SKM-1 (cell line): ENCODE results near the gene ZNF439.
A peak's percentile ranks its signal among the peaks of the same experiment; 100 is the strongest.
"Not testable (repeated sequence)": the region's sequence is repeated elsewhere in the genome, so short reads cannot be mapped to it uniquely, and the experiment has no call there.

Experiments
- DNase-seq: peaks from one replicate; lab custom pipeline; 2025; ENCODE audit not compliant: unreplicated experiment; lab: John Stamatoyannopoulos, UW

Gene ZNF439

GRCh38 chr19:11867766-11868165, 19.2 kb downstream of the ZNF439 start:
- DNase-seq = not testable (repeated sequence)

GRCh38 chr19:11868188-11868587, 19.7 kb downstream of the ZNF439 start:
- no peak for DNase-seq

- DNase-seq = no peak
Observed at GRCh38 chr19:11872624-11873023, 24.1 kb downstream of the ZNF439 start.

GRCh38 chr19:11873762-11874161, 25.2 kb downstream of the ZNF439 start:
- DNase-seq = no peak

GRCh38 chr19:11879687-11880266, 31.3 kb downstream of the ZNF439 start:
- peak; percentile 14 for DNase-seq

- DNase-seq = no peak
Observed at GRCh38 chr19:11880598-11880997, 32.1 kb downstream of the ZNF439 start.

- peak; percentile 70 for DNase-seq
Observed at GRCh38 chr19:11881151-11881800, 32.8 kb downstream of the ZNF439 start.

GRCh38 chr19:11882606-11883005, 34.1 kb downstream of the ZNF439 start:
- DNase-seq = no peak

GRCh38 chr19:11887234-11887610, 38.7 kb downstream of the ZNF439 start:
- no peak for DNase-seq

GRCh38 chr19:11887611-11888531, 39.3 kb downstream of the ZNF439 start, which contains the start of gene ZNF69:
TSS of gene ZNF69 (plus strand) at chr19:11887782. CDS start at chr19:11887924, 142 bp downstream.
- DNase-seq = peak; percentile 67

- DNase-seq = not testable (repeated sequence)
Observed at GRCh38 chr19:11889901-11890300, 41.4 kb downstream of the ZNF439 start.

GRCh38 chr19:11890634-11891033, 42.1 kb downstream of the ZNF439 start:
- DNase-seq = no peak

GRCh38 chr19:11894851-11895250, 46.3 kb downstream of the ZNF439 start:
- DNase-seq = no peak

- no peak for DNase-seq
Observed at GRCh38 chr19:11902228-11902627, 53.7 kb downstream of the ZNF439 start.

- DNase-seq = no peak
Observed at GRCh38 chr19:11905928-11906327, 57.4 kb downstream of the ZNF439 start.

GRCh38 chr19:11911937-11912336, 63.4 kb downstream of the ZNF439 start:
- DNase-seq = not testable (repeated sequence)

- DNase-seq = not testable (repeated sequence)
Observed at GRCh38 chr19:11914417-11915051, 66.0 kb downstream of the ZNF439 start.
